A549 (cell line): ENCODE results near the gene NRN1L. TPM values are rescaled to one million over a fixed set of nuclear protein-coding genes. Genes with fewer than 3 reads are reported as not detected.

Experiments used
- ATAC-seq, 2 experiments: fragments of 200-7000 bp in 1 of 2; fragments of >200 bp in 1 of 2; cut with Nextera tagmentation in 1 of 2; cut with Tn5 transposase in 1 of 2; 3 replicates each; pipeline versions ENCODE4 v1.8.0 to v1.9.1; 2018 to 2020; ENCODE audit warnings: mild to moderate bottlenecking in 1 of 2, moderate library complexity in 1 of 2
- CTCF ChIA-PET: fragments of 300-600 bp; sonication (Branson Sonifier 250); formaldehyde crosslinking; extraction: SDS; loops from one replicate; lab custom pipeline; 2021; ENCODE audit warnings: antibody characterized with exemption, inconsistent platforms; lab: Yijun Ruan, JAX
- POLR2A ChIA-PET: fragments of 350-600 bp; formaldehyde crosslinking; extraction: SDS; loops from one replicate; lab custom pipeline; 2021; ENCODE audit warnings: antibody characterized with exemption, inconsistent platforms; lab: Yijun Ruan, JAX
- DNase-seq, 2 experiments: peaks; one replicate each; pipeline versions ENCODE4 v3.0.0 to v3.0.0-alpha.2; 2011 to 2016; ENCODE audit warnings: low read depth in 1 of 2, low spot score in 1 of 2
- FAIRE-seq: peaks from 2 replicates; lab custom pipeline; 2011; peaks lifted over from hg19 to GRCh38; lab: Jason Lieb, UNC
- H3K27ac ChIP-seq, 2 experiments: fragments of >200 bp; sonication (Bioruptor Twin); formaldehyde crosslinking; 3 replicates each; pipeline ENCODE4 v1.5.1; 2016 to 2017
- H3K4me1 ChIP-seq: fragments of >200 bp; sonication (Bioruptor Twin); formaldehyde crosslinking; 3 replicates; pipeline ENCODE4 v1.6.1; 2016
- H3K4me2 ChIP-seq: fragments of >200 bp; sonication (Bioruptor Twin); formaldehyde crosslinking; 3 replicates; pipeline ENCODE4 v1.6.1; 2016
- H3K4me3 ChIP-seq: fragments of >200 bp; sonication (Bioruptor Twin); formaldehyde crosslinking; 3 replicates; pipeline ENCODE4 v1.5.1; 2016
- H3K9me3 ChIP-seq: fragments of >200 bp; sonication (Bioruptor Twin); formaldehyde crosslinking; 3 replicates; pipeline ENCODE4 v1.6.1; 2016
- BCL3 ChIP-seq: fragments of >200 bp; sonication (Bioruptor Twin); formaldehyde crosslinking; IDR thresholded peaks from 3 replicates; pipeline ENCODE4 v1.6.1; 2016
- BHLHE40 ChIP-seq: IDR thresholded peaks from 2 replicates; pipeline ENCODE4 v1.6.1; 2012; ENCODE audit warnings: low read depth, low read length, inconsistent platforms
- CEBPB ChIP-seq, 2 experiments: fragments of >200 bp in 1 of 2; sonication (Bioruptor Twin) in 1 of 2; formaldehyde crosslinking in 1 of 2; IDR thresholded peaks; 2 replicates each; pipeline ENCODE4 v1.6.1; 2012 to 2016
- CHD4 ChIP-seq: fragments of 200-600 bp; sonication (generic); IDR thresholded peaks from 2 replicates; pipeline ENCODE4 v1.6.1; 2016; ENCODE audit warnings: antibody characterized with exemption, mild to moderate bottlenecking, borderline replicate concordance
- CTCF ChIP-seq: fragments of >200 bp; sonication (Bioruptor Twin); formaldehyde crosslinking; IDR thresholded peaks from 3 replicates; pipeline ENCODE4 v1.5.1; 2016
- EHF ChIP-seq: fragments of 250-450 bp; sonication (Bioruptor Pico); IDR thresholded peaks from 2 replicates; pipeline ENCODE4 v1.5.0; 2020; ENCODE audit warnings: mild to moderate bottlenecking
- EHMT2 ChIP-seq: fragments of 200-600 bp; sonication (generic); IDR thresholded peaks from 2 replicates; pipeline ENCODE4 v1.6.1; 2016; ENCODE audit warnings: antibody characterized with exemption, low read depth, mild to moderate bottlenecking, moderate library complexity
- EP300 ChIP-seq, 2 experiments: fragments of >200 bp; sonication (Bioruptor Twin); formaldehyde crosslinking; IDR thresholded peaks; 2 replicates in 1 of 2; 3 replicates in 1 of 2; pipeline ENCODE4 v1.6.1; 2016 to 2017
- HES2 ChIP-seq: fragments of >200 bp; sonication (Bioruptor Twin); formaldehyde crosslinking; IDR thresholded peaks from 2 replicates; pipeline ENCODE4 v1.6.1; 2016
- HMGXB4 ChIP-seq: fragments of 250-450 bp; sonication (Bioruptor Pico); IDR thresholded peaks from 2 replicates; pipeline ENCODE4 v1.5.0; 2021; ENCODE audit warnings: mild to moderate bottlenecking, moderate library complexity, borderline replicate concordance
- HOXA7 ChIP-seq: fragments of 250-450 bp; sonication (Bioruptor Pico); IDR thresholded peaks from 2 replicates; pipeline ENCODE4 v1.5.0; 2020; ENCODE audit warnings: mild to moderate bottlenecking, moderate library complexity
- JUN ChIP-seq, 2 experiments: fragments of >200 bp; sonication (Bioruptor Twin); formaldehyde crosslinking; IDR thresholded peaks; 2 replicates in 1 of 2; 3 replicates in 1 of 2; pipeline ENCODE4 v1.6.1; 2016 to 2017
- KDM1A ChIP-seq: fragments of 200-600 bp; sonication (generic); IDR thresholded peaks from 2 replicates; pipeline ENCODE4 v1.6.1; 2016; ENCODE audit warnings: low read depth, mild to moderate bottlenecking
- MAZ ChIP-seq: fragments of 150-350 bp; IDR thresholded peaks from 2 replicates; pipeline ENCODE4 v1.6.1; 2014; ENCODE audit warnings: antibody characterized with exemption, low read depth, low read length, borderline replicate concordance
- NR3C1 ChIP-seq: fragments of >200 bp; sonication (Bioruptor Twin); formaldehyde crosslinking; IDR thresholded peaks from 3 replicates; pipeline ENCODE4 v1.6.1; 2017
- PHF8 ChIP-seq: fragments of 200-600 bp; sonication (generic); IDR thresholded peaks from 2 replicates; pipeline ENCODE4 v1.6.1; 2016; ENCODE audit warnings: low read depth, mild to moderate bottlenecking, antibody characterized with exemption, moderate library complexity, borderline replicate concordance
- POLR2A ChIP-seq: IDR thresholded peaks from 2 replicates; pipeline ENCODE4 v1.6.1; 2012; ENCODE audit warnings: mild to moderate bottlenecking, low read length
- POLR2AphosphoS2 ChIP-seq: conservative IDR thresholded peaks from 2 replicates; pipeline ENCODE4 v1.6.1; 2012; ENCODE audit warnings: low read length, improper control_type of control experiment, inconsistent platforms
- RARB ChIP-seq: fragments of 250-450 bp; sonication (Bioruptor Pico); IDR thresholded peaks from 2 replicates; pipeline ENCODE4 v1.8.0; 2021; ENCODE audit warnings: mild to moderate bottlenecking, moderate library complexity
- USF2 ChIP-seq: fragments of 450-650 bp; IDR thresholded peaks from 2 replicates; pipeline ENCODE4 v1.6.1; 2014; ENCODE audit warnings: antibody characterized with exemption
- WGBS: methylation state at CpG from one replicate; pipeline ENCODE4 v1.1.6; 2017; ENCODE audit errors: missing lambda C conversion rate; 5-methylcytosine and 5-hydroxymethylcytosine counted together
- polyA plus RNA-seq, 4 experiments: library from polyadenylated mRNA; depleted of rRNA in 3 of 4; stranded (reverse); fragments of >200 nt; fragmentation: RNase III in 1 of 4; extraction: RNeasy Plus Mini Kit Qiagen cat#74134 plus additional on column Dnase treatment in 1 of 4; gene quantifications; 2 replicates in 3 of 4; 3 replicates in 1 of 4; pipeline ENCODE4 v1.2.3, GENCODE V29; 2011 to 2017

Gene NRN1L
- polyA plus RNA-seq, 2 of the 4 experiments (the other 2 are of a cell fraction) = 0.22 TPM; not detected in 1

GRCh38 chr16:67923414-67924116 is 38.9 kb downstream of the NRN1L start:
- Histone ChIP-seq H3K27ac (no peak overlapping the region), H3K4me2 (no peak overlapping the region), H3K9me3 (no peaks in the 10 kb centered on the region), H3K4me3 (no peak overlapping the region), H3K4me1 (no peaks in the 10 kb centered on the region)
- no peak for TF ChIP-seq BCL3
- TF ChIP-seq EHMT2 = no peak
- CTCF ChIA-PET = interaction anchor here (0.6 to 22.2 kb wide), 5 partner anchors 10 to 430 kb away, joined by 3 to 370 read pairs (median 4); partner anchors contain the start of genes EDC4 and NRN1L
- POLR2A ChIA-PET = no interaction called here
- no peak for FAIRE-seq
- DNase-seq = no peak
- no peak for ATAC-seq
- 85% methylated on average over 10 of the region's 10 CpGs for WGBS

GRCh38 chr16:67924140-67924906 is 39.6 kb downstream of the NRN1L start:
- H3K4me3 ChIP-seq = no peak overlapping the region
- no peak for DNase-seq
- no peak for FAIRE-seq
- no peak for ATAC-seq
- TF ChIP-seq POLR2AphosphoS2 (no peak), CEBPB (IDR thresholded peaks at IDR 0.05) (no peak), NR3C1 (no peak), CTCF (no peak), JUN (IDR thresholded peaks at IDR 0.05) (no peak), PHF8 (no peak)
- TF ChIP-seq, all 56 proteins: peak for 0
- 95% methylated on average over 10 of the region's 10 CpGs for WGBS
- ChIA-PET POLR2A (no interaction called here), CTCF (interaction anchor here (0.6 to 22.2 kb wide), 8 partner anchors 9 to 559 kb away, joined by 3 to 370 read pairs (median 7); partner anchors contain the start of genes EDC4 and NRN1L)
- no peak overlapping the region for H3K27ac ChIP-seq
- no peaks in the 10 kb centered on the region for H3K4me1 ChIP-seq
- H3K9me3 ChIP-seq = no peaks in the 10 kb centered on the region
- no peak overlapping the region for H3K4me2 ChIP-seq

GRCh38 chr16:67926181-67926750 is 41.6 kb downstream of the NRN1L start:
- no peaks in the 10 kb centered on the region for H3K9me3 ChIP-seq
- H3K4me2 ChIP-seq = no peak overlapping the region
- peak; percentile 59 to 68; a peak in 5 of 6 replicates for ATAC-seq
- 66% methylated on average over 11 of the region's 13 CpGs for WGBS
- DNase-seq = no peak
- no peak for FAIRE-seq
- H3K4me3 ChIP-seq = no peak overlapping the region
- H3K4me1 ChIP-seq = no peaks in the 10 kb centered on the region
- ChIA-PET CTCF (interaction anchor here (0.6 to 22.2 kb wide), 9 partner anchors 8 to 404 kb away, joined by 3 to 370 read pairs (median 3); partner anchors contain the start of genes EDC4 and NRN1L), POLR2A (no interaction called here)
- no peak for TF ChIP-seq EP300 (IDR thresholded peaks at IDR 0.05)
- TF ChIP-seq KDM1A = no peak
- no peak for TF ChIP-seq JUN (IDR thresholded peaks at IDR 0.05)
- no peak for TF ChIP-seq CHD4
- TF ChIP-seq HOXA7 (CRISPR knock-in tag) = no peak
- TF ChIP-seq USF2 = no peak
- no peak for TF ChIP-seq MAZ
- no peak for TF ChIP-seq HES2
- TF ChIP-seq HMGXB4 (CRISPR knock-in tag) = no peak
- TF ChIP-seq POLR2A = no peak
- TF ChIP-seq EHF (CRISPR knock-in tag) = no peak
- no peak for TF ChIP-seq BHLHE40
- no peak for TF ChIP-seq RARB (CRISPR knock-in tag)
- TF ChIP-seq CTCF = no peak
- H3K27ac ChIP-seq = no peak overlapping the region
